HG03354 (cell line): Measurements from ENCODE around the gene C1QTNF8.

ENCODE experiments used
- ATAC-seq: cut with Tn5 transposase; IDR thresholded peaks from one replicate; pipeline ENCODE4 v1.9.1; 2021; ENCODE audit warnings: mild to moderate bottlenecking; ENCODE audit not compliant: unreplicated experiment, poor library complexity, severe bottlenecking

C1QTNF8 gene

DNA sequence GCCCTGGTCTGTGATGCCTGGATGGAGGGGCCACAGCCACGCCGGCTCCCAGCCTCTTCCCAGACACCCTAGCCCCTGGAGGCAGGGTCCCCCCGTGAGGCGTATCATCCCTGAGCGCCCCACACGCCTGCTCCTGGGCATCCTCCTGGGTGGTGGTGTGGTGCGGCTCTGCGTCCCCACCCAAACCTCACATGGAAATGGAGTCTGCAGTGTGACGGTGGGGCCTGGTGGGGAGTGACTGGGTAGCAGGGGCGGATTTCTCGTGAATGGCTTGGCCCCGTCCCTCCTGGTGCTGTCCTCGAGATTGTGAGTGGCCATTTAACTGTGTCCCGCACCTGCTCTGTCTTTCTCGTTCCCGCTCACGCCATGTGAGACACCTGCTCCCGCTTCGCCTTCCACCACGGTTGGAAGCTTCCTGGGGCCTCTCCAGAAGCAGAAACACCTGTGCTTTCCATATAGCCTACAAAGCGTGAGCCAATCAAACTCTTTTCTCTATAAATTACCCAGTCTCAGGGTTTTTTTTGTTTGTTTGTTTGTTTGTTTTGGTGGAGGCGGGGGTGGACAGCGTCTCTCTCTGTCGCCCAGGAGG, 29.4 kb downstream of the C1QTNF8 start:
- no peak for ATAC-seq

DNA sequence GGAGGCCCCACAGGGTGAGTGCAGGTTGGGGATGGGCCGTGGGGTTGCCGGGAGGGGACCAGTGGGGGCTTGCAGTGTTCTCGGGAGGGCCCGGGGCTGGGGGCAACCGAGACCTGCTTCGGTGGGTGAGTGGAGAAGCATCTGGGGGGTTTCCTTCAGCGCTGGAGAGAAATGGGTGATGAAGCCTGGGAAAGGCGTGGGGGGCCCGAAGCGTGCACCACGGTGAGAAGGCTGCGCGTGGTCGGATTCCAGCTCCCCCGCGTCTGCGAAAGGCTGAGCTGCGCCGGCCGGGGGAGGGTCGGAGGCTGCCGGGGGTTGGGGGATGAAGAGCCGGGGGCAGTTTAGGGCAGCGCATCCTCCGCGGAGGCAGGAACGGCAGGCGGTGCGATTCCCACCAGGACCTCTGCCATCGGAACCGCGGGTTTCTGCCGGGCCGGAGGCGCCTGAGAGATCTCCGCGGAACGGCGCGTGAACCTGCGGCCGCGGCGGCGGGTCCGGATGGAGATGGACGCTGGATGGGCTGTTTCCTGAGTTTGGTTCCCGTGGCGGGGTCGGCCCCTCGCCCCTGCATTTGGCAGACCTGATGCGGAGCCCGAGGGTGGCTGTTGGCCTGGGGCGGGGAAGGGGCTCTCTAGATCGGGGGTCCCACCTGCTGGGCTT, 30.4 kb downstream of the C1QTNF8 start:
- no peak for ATAC-seq

DNA sequence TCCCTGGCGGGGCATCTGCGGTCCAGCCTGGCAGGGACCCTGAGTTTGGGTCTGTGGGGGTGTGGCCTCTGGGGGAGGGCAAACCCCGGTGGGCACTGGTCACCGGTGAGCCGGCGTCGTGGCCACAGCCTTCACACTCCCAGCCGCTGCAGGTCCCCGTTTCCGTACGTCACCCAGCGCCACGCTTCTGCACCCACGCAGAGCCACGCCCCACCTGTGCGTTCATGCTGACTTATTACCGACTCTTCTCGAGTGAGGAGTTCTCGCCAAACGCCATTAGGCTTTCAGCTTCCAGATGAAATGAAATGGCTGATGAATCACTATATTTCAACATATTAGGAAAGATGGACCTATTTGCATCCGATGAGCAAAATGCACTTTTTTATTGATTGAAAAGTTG, 32.3 kb downstream of the C1QTNF8 start:
- no peak for ATAC-seq

DNA sequence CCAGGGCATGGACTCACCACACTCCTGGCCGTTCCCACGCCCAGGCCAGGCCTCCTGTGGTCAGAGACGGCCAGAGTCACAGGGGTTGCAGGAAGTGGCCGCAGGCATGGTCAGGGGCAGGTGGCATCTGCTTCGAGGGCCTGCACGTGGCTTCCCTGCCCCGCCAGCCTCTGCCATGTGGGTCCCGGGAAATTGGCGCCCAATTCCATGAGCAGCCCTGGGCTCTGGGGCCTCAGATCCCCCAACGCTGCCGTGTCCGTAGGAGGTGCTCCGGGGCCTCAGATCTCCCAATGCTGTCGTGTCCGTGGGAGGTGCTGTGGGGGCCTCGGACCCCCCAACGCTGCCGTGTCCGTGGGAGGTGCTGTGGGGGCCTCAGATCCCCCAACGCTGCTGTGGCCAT, 33.1 kb downstream of the C1QTNF8 start:
- ATAC-seq, result no peak

DNA sequence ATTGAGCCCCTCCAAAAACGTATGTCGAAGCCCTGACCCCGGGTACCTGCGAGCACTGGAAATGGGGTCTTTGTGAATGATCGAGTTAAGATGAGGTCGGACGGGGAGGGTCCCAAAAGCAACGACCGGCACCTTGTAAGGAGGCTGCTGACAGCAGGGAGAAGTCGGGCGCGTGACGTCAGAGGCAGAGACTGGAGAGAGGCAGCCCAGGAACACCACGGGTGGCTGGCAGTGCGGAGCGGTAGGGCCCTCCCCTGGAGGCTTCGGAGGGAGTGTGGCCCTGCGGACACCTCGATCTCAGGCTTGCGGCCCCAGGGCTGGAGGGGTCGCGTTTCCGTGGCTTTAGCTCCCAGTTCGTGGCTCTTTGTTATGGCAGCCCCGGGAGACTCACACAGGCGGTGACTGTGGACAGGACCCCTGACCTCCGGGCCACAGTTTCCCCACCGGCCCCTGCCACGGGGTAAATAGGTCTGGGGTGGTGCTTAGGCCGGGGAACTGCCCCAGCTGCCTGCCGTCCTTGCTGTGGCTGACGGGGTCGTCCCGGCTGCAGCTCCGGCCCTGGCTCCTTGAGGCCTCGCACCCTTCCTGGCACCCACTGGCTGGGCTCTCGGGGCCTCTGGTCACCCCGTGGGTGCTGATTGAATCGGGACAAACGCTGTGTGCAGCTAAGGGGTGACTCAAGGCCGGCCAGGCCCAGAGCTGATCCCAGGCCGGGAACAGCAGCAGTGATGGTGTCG, 34.1 kb downstream of the C1QTNF8 start:
- no peak for ATAC-seq

DNA sequence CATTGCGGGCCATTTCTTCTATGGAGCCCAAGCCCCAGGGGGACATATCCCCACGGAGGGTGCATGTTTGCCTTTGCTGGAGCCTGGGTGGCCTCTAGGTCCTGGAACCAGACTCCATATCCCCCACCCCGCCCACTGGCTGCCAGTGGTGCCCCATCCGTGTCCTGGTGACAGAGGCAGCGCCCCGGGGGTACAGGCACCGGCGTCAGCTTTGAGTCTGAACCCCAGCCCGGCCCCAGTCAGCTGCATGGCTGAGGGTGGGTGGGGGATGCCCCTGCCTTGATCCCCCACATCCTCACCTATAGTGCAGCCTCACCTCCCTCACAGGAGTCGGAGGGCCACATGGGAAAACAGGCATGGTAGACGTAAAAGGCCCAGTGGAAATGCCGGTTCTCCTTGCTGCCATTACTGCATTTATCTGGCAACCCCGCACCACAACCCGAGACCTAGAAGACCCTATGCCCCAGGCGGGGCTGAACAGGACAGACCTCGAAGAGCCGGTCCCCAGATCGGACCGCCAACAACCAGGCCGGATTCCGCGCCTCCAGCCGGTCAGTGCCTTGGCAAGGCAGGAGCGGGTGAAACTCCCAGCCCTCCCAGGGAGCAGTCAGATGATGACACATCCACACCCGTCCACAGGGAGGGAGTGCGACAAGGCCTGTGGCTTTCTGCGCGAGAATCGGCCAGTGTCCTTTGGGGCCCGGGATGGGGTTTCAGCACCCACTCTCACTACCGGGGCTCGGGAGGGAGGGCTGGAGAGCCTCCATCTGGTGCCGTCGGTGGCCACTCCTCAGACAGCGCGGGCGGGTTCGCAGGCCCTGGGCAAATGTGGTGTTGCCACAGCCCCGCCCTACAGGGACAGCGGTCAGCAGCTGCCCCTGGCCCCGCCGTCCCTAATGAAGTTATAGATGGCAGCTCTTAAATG, 35.4 kb downstream of the C1QTNF8 start:
- no peak for ATAC-seq

DNA sequence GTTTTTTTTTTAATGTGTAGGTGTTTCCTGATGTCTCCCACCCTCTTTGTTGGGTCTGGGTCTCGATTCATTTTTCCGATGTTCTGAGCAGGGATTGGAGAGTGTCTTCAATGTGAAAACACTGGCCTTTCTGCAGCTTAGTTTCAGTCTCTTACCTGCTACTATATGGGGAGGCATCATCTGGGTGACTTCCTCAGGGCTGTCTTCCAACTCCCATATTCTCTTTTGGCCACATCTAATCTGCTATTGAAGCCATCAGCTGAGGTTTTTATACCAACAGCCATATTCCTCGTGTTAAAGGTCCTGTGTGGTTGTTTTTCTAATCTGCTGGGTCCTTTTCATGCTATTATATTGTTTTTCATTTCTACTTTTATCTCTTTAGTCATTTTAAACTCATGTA, 36.7 kb downstream of the C1QTNF8 start:
- no peak for ATAC-seq

DNA sequence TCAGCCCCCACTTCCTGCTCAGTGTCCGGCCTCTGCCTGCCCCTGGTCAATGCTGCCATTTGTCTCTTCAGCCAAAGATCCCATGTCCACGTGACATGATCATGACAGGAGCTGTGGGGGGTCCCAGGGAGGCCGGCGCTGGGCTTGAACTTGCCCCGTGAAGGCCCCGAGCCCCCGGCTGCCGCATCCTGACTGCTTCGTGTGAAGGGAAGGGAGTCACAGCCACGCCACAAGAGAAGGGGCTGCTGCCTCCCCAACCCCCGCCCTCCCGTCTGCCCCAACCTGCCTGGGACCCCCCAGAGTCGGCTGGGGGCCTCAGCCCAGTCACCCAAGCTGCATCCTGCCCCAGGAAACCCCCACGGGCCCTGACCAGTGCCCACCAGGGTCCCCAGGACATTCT, 37.8 kb downstream of the C1QTNF8 start:
- no peak for ATAC-seq

DNA sequence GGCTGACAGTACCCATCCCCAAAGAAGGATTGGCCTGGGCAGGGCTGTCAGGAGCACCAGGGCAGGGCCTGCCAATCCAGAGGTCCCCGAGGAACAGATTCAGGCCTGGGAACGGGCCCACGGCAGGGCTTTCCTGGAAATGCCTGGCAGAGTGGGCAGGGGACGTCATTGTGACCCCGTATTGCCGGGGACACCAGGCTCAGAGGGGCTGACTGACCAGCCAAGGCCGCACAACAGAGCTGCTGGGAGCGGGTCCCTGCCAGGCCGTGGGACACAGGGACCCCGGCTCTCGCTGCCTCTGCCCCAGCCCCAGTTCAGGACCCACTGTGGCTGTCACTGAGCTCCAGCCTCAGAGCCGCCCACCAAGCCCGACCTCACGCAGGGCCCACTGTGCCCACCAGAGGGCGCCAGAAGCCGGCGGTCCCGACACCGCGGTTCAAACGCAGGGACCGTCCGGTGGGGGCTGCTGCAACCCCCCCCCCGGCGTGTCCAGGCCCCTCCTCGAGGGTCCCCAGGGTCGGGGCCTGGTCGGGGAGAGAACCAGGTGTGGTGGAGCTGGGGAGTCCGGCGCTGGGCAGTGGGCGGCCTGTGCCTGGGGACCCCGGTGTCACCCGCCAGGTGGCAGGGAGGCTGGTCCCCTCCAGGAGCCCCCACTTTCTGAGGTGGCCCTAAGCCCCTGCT, 38.7 kb downstream of the C1QTNF8 start:
- ATAC-seq, result no peak

DNA sequence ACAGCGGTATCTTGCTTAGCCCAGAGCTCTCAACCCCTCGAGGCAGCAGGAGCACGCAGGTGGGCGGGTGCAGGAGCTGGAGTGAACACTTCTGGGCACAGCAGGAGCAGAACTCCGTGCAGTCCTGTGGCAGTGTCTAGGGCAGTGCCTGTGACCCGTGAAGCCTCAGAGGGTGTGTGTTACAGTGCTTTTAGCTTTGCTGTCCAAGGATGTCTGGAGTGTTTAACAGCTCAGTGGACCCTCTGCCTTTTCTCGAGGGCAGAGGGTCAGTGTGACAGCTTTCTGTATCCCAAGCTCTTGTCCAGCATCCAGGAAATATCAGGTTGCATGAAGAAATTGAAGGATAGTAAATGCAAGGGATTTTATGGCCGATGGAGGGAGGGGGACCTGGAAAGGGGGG, 39.8 kb downstream of the C1QTNF8 start:
- no peak for ATAC-seq

DNA sequence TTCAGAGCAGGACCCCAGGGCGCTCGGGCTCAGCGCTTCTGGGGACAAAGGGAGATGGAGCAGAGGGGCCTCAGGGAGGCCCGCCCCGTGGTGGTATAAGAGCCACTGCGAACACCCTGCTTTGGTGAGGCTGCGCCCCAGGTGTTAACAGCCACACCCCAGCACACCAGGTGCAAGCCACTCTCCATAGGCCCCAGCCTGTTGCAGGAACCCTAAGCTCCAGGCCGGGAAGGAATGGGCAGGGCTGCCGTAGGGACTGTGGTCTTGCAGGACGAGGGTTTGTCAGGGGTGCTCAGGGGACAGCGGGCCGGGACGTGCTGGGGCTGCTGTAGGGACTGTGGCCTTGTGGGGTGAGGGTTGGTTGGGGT, 40.5 kb downstream of the C1QTNF8 start:
- ATAC-seq, result no peak

DNA sequence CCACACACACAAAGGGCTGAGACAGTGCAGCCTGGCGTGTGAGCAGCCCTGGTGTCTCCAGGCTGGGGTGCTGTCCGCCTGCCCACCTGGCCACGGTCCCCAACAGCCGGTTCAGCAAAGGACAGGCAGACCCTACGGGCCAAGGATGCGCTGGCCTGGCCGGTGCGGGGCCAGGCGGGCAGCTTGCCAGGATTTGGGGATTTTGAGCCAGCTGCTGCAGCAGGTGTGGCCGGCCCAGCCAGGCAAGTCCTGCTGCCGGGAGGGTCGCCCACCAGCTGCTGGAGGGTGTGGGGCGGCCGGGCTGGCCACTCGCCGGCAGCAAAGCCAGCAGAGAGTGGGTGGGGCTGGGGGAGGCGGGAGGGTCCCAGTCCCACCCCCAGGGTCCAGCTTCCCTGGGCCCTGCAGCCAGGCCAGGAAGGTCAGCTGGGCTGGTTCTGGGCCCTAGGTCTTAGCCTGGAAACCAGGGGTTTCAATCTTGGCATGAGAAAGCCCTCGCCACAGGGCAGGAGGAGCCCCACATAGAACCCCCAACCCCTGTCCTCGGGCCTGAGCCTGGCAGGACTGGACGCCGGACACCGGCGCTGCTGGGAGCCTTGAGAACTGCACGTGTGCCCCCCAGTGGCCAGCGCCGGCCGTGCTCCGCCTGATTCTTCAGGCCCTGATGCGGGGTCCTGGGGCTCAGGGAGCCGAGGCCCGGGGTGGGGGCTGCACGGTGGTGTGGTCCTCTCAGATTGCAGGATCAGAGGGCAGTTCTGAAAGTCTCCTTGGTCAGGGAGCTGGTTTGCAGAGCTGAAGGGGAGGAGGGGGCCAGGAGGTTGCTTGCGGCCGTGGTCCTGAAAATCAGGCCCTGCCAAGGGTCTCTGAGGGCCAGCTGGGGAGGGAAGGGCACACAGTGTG, 41.1 kb downstream of the C1QTNF8 start:
- ATAC-seq, result no peak

DNA sequence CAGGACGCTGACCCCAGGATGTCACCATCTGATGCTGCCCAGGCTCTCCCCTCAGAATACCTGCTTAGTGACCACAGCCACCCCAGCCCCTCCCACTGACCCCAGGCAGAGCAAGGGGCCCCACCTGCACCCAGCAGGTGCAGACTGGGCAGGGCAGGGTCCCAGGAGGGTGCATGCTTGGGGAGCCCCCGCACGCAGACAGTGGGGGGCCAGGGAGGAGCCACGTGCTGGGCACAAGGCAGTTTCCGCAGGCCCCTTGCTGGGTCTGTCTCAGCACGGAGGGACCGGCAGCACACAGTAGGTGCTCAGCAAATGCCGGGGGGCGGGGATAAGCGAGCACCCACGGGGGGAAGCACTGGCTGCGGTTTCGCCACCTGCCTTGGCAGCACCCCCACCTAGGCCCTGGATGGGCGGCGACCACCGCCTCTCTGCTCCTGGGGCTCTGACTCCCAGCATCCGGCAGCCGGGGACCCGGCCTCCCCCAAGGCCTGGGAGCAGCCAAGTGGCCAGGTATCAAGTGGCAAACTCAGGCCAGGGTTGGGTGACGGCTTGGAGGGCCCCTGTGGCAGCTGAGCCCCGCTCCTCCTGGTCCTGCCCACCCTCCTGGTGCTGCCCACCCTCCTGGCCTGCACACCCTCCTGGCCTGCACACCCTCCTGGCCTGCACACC, 42.2 kb downstream of the C1QTNF8 start:
- ATAC-seq, result no peak

DNA sequence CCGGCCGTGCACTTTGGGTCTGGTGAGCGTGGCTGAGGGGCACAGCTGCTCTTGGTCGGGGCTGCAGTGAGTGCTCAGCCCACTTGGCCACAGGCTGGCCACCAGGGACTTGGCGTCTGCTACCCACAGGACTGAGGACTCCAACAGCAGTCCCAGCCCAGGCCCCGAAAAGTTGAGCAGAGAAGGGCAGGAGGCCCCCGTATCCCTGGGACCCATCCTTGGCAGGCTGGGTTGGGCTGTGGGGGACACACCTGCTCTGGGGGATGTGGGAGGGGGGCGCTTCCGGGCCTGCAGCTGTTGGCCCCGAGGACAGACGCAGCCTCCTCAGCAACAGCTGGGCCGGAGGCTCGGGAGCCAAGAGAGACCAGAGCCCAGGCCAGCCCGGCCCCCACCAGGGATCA, 42.9 kb downstream of the C1QTNF8 start:
- ATAC-seq, result no peak

DNA sequence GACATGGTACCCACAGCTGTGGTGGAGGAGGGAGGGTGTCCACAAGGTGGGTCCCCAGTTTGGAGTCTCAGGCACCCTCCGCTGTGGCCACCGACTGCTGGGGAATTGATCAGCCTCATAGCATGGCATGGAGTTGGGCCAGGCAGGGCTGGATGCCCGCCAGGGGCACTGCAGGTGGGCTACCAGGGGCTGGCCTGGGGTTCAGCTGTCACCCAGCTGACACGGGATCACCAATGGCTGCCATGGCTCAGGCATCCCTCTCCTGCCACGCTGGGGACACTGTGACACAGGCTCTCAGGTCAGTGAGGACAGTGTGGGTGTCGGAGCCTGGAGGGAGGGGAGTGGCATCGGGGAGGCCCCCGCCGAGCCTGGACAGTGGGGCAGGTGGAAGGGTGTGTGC, 43.3 kb downstream of the C1QTNF8 start:
- ATAC-seq, result no peak

DNA sequence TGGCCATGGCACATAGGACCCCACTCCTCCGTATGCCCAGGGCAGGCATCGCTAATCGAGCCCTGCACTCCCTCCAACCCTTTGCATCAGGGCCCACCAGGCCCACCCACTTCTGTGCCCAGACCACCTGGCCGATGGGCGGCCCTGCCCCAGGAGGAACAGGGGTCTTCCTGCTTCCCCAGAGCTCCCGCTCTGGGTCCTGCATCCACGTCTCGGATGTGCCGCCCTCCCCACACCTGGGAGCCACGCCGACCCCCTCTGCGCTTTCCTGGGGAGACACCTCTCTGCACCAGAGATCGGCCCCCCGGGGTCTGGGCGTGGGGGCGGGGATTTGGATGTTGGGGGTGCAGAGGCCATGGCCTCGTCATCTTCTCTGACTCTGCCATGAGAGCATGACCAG, 44.6 kb downstream of the C1QTNF8 start:
- no peak for ATAC-seq

DNA sequence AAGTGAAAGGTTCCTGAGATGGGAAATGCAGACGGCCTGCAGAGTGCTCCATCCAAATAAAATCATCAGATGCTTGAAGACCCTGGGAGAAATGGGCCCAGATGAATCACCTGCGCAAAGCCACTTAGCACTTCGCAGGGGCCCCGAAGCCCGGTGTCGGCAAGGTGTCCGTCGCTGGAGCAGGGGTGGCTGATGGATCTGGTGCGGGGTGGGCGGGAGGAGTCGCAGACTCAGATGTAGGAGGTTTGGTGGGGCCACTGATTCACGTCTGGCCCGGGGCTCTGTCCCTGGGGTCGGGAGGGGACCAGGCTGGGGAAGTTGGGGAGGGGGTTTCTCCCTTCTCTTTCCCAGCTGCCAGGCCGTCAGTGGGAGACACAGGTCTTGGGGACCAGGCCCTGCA, 45.1 kb downstream of the C1QTNF8 start:
- no peak for ATAC-seq

DNA sequence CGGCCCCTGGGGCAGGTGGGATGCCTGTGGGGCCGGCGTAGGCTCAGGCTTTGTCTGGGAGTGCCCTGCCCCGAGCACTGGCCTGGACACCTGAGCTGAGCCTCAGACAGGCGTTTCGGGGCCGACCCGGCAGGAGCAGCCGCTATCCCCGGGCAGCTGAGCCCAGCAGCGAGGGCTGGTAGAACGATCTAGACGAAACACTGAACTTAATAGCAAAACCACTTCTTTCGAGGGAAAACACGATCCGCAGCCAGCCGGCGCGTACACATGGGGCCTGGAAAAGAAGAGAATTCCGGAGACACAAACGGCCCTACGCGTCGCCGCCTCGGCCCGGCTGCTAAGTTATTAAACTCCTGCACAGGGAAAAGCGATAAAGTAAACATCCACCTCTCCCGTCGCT, 45.5 kb downstream of the C1QTNF8 start:
- ATAC-seq, result no peak

DNA sequence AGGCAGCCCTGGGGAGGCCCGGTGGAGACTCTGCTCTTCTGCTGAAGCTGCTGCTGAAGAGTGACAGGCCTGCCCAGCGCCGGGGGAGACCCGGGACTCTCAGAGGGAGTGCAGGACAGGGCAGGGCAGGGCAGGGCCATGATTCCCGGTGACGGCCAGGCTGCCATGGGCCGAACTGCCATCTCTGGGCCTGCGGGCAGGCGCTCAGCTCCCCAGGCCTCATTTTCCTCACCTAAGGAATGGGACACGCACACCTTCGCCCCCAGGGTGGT, 46.1 kb downstream of the C1QTNF8 start:
- no peak for ATAC-seq
